Prostate gland (tissue), 2 donors: ENCODE data around the gene SKA3.
"Not testable (repeated sequence)": the region's sequence is repeated elsewhere in the genome, so short reads cannot be mapped to it uniquely, and the experiment has no call there.

Source experiments
- POLR2A ChIP-seq: fragments of 450-650 bp; IDR thresholded peaks from one replicate; pipeline ENCODE4 v1.6.1; 2016; ENCODE audit warnings: antibody characterized with exemption, mild to moderate bottlenecking
- POLR2AphosphoS5 ChIP-seq: sonication (generic); formaldehyde crosslinking; IDR thresholded peaks from one replicate; pipeline ENCODE4 v1.6.1; 2017; ENCODE audit warnings: antibody characterized with exemption
- TF ChIP-seq, protein P1 (sequence below), 4 experiments: fragments of 200-600 bp in 2 of 4; fragments of 450-650 bp in 2 of 4; sonication (generic) in 2 of 4; IDR thresholded peaks; 1 replicate in 3 of 4; 2 replicates in 1 of 4; pipeline ENCODE4 v1.5.1; 2016 to 2019; ENCODE audit warnings: antibody characterized with exemption in 4 of 4, mild to moderate bottlenecking in 2 of 4, moderate library complexity in 2 of 4

DNA sequence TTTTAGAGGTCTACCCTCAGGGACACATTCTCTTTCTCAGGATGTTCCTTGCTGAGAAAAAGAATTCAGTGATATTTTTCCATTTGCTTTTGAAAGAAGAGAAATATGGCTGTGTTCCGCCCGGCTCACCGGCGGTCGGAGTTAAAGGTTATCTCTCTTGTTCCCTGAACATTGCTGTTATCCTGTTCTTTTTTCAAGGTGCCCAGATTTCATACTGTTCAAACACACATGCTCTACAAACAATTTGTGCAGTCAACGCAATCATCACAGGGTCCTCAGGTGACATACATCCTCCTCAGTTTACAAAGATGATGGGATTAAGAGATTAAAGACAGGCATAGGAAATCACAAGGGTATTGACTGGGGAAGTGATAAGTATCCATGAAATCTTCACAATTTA, 40.5 kb downstream of the SKA3 start:
- TF ChIP-seq, protein P1, sequence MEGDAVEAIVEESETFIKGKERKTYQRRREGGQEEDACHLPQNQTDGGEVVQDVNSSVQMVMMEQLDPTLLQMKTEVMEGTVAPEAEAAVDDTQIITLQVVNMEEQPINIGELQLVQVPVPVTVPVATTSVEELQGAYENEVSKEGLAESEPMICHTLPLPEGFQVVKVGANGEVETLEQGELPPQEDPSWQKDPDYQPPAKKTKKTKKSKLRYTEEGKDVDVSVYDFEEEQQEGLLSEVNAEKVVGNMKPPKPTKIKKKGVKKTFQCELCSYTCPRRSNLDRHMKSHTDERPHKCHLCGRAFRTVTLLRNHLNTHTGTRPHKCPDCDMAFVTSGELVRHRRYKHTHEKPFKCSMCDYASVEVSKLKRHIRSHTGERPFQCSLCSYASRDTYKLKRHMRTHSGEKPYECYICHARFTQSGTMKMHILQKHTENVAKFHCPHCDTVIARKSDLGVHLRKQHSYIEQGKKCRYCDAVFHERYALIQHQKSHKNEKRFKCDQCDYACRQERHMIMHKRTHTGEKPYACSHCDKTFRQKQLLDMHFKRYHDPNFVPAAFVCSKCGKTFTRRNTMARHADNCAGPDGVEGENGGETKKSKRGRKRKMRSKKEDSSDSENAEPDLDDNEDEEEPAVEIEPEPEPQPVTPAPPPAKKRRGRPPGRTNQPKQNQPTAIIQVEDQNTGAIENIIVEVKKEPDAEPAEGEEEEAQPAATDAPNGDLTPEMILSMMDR (IDR thresholded peaks at IDR 0.05), result not testable (repeated sequence)
- not testable (repeated sequence) for TF ChIP-seq POLR2AphosphoS5, POLR2A
